ENCODE results near the gene FBXO47. TPM values are rescaled to one million over a fixed set of nuclear protein-coding genes. Genes with fewer than 3 reads are reported as not detected.
"Not testable (repeated sequence)": the region's sequence is repeated elsewhere in the genome, so short reads cannot be mapped to it uniquely, and the experiment has no call there.

The FBXO47 gene
- total and polyA plus RNA-seq, 4 donors, result not detected

DNA sequence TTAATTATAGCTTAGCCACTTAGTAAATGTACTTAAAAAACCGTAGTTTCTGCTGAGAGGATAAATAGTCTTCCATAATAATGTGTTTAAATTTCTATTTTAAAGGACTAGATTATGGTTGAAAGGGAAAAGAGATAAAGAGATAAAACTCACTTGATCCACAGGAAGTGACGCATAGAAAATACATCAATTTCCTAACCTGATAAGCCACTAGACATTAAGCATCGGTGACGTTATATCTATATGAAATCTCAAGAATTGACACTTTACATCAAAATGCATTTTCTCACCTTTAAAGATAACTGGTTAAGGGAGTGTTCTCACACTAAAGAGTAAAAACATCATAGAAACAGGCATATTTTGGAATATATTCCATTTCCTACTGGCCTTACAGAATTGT, 5.8 kb downstream of the FBXO47 start:
- DNase-seq (no peak), ATAC-seq (ENCODE audit: low FRiP score) (no peak)
- Histone ChIP-seq H3K27ac (ENCODE audit: low read depth in 1 of 2, low read length in 2 of 2) (no peak overlapping the region), H3K4me1 (ENCODE audit: control insufficient read depth in 1 of 2, insufficient read depth in 2 of 2, low read length in 2 of 2) (no peaks in the 10 kb centered on the region), H3K27me3 (ENCODE audit: control insufficient read depth in 1 of 2, insufficient read depth in 2 of 2, low read length in 1 of 2) (no peaks in the 10 kb centered on the region), H3K9me3 (ENCODE audit: control insufficient read depth, low read length) (no peaks in the 10 kb centered on the region), H3K4me3 (ENCODE audit: low read length in 2 of 2) (no peak overlapping the region), H3K36me3 (ENCODE audit: control insufficient read depth in 1 of 2, insufficient read depth in 2 of 2, low read length in 1 of 2) (no peaks in the 10 kb centered on the region)
- intact Hi-C loops (cut with DNase I), result no loop called here
- 54 to 66% methylated on average over 4 of the region's 4 CpGs for WGBS, 2 donors

DNA sequence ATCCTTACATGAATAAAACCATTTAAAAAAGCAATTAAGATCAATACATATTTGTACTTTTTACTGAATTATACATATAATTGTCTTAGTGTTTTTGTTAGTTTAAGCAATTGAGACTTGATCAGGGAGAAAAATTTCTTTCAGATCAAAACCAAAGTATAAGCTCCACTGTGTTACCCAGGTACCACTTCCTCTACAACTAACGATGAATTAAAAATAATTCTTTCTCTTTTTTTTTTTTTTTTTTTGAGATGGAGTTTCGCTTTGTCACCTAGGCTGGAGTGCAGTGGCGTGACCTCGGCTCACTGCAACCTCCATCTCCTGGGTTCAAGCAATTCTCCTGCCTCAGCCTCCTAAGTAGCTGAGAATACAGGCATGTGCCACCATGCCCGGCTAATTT, 6.8 kb downstream of the FBXO47 start:
- Histone ChIP-seq H3K4me3 (ENCODE audit: low read length in 2 of 2) (no peak overlapping the region), H3K27ac (ENCODE audit: low read depth in 1 of 2, low read length in 2 of 2) (no peak overlapping the region), H3K36me3 (ENCODE audit: control insufficient read depth in 1 of 2, insufficient read depth in 2 of 2, low read length in 1 of 2) (no peaks in the 10 kb centered on the region), H3K9me3 (ENCODE audit: control insufficient read depth, low read length) (no peaks in the 10 kb centered on the region), H3K27me3 (ENCODE audit: control insufficient read depth in 1 of 2, insufficient read depth in 2 of 2, low read length in 1 of 2) (no peaks in the 10 kb centered on the region), H3K4me1 (ENCODE audit: control insufficient read depth in 1 of 2, insufficient read depth in 2 of 2, low read length in 2 of 2) (no peaks in the 10 kb centered on the region)
- no peak for ATAC-seq (ENCODE audit: low FRiP score)
- WGBS, 2 donors, result 89 to 94% methylated on average over 5 of the region's 5 CpGs
- intact Hi-C loops (cut with DNase I), result no loop called here
- DNase-seq, result no peak

DNA sequence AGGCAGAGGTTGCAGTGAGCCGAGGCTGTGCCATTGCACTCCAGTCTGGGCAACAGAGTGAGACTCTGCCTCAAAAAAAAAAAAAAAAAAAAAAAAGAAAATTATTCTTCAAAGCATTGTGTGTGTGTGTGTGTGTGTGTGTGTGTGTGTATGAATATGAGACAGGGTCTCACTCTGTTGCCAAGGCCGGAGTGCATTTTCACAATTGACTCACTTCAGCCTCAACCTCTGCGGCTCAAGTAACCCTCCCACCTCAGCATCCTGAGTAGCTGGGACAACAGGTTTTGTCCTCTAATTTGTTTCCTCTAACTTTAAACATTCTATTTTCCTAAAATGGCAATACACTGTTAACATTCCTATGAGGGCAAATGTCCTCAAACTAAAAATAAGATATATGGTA, 7.7 kb downstream of the FBXO47 start:
- H3K4me3 ChIP-seq (ENCODE audit: low read length in 2 of 2), result no peak overlapping the region
- no peaks in the 10 kb centered on the region for H3K27me3 ChIP-seq (ENCODE audit: control insufficient read depth in 1 of 2, insufficient read depth in 2 of 2, low read length in 1 of 2)
- intact Hi-C loops (cut with DNase I), result no loop called here
- H3K27ac ChIP-seq (ENCODE audit: low read depth in 1 of 2, low read length in 2 of 2), result peak overlapping the region in 1 of 2 donors; percentile 12
- H3K9me3 ChIP-seq (ENCODE audit: control insufficient read depth, low read length), result no peaks in the 10 kb centered on the region
- H3K36me3 ChIP-seq (ENCODE audit: control insufficient read depth in 1 of 2, insufficient read depth in 2 of 2, low read length in 1 of 2), result no peaks in the 10 kb centered on the region
- ATAC-seq (ENCODE audit: low FRiP score) (no peak), DNase-seq (no peak)
- H3K4me1 ChIP-seq (ENCODE audit: control insufficient read depth in 1 of 2, insufficient read depth in 2 of 2, low read length in 2 of 2), result no peaks in the 10 kb centered on the region
- 42 to 54% methylated on average over 3 of the region's 3 CpGs for WGBS, 2 donors

DNA sequence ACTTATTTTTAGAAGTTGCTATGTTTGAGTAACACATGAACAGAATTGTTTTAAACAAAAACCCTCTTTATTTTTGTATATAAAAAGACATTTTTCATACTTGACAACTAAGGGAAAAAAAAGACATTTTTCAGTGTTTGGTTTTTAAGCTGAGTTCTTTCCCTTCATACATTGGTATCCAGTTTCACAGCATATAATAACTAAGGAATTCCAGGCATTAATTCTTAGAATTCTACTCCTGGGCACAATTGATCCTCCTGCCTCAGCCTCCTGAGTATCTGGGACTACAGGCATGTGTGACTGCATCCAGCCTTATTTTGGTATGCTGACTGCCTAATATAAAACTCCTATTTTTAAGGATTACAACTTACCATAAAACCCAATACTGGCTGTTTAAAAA, 8.4 kb downstream of the FBXO47 start:
- intact Hi-C loops (cut with DNase I), result no loop called here
- H3K9me3 ChIP-seq (ENCODE audit: control insufficient read depth, low read length), result no peaks in the 10 kb centered on the region
- DNase-seq (no peak), ATAC-seq (ENCODE audit: low FRiP score) (no peak)
- no peak overlapping the region for H3K27ac ChIP-seq (ENCODE audit: low read depth in 1 of 2, low read length in 2 of 2)
- no peak overlapping the region for H3K4me3 ChIP-seq (ENCODE audit: low read length in 2 of 2)
- H3K36me3 ChIP-seq (ENCODE audit: control insufficient read depth in 1 of 2, insufficient read depth in 2 of 2, low read length in 1 of 2), result no peaks in the 10 kb centered on the region
- no peaks in the 10 kb centered on the region for H3K4me1 ChIP-seq (ENCODE audit: control insufficient read depth in 1 of 2, insufficient read depth in 2 of 2, low read length in 2 of 2)
- no peaks in the 10 kb centered on the region for H3K27me3 ChIP-seq (ENCODE audit: control insufficient read depth in 1 of 2, insufficient read depth in 2 of 2, low read length in 1 of 2)

DNA sequence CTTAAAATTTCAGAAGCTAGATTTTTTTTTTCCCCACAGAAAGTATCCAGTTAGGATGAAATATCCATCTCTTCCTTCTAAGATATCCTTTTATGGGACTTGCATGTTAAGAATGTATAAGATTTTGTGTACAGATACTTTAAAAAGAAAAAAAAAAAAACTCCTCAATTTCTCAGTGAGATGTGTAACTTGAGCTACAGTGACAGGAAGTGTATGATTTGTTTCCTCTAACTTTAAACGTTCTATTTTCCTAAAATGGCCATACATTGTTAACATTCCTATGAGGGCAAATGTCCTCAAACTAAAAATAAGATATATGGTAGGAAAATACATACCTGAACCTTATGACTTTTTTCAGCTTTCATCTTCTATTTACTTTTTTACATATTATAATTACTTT, 8.9 kb downstream of the FBXO47 start:
- Histone ChIP-seq H3K9me3 (ENCODE audit: control insufficient read depth, low read length) (no peaks in the 10 kb centered on the region), H3K27me3 (ENCODE audit: control insufficient read depth in 1 of 2, insufficient read depth in 2 of 2, low read length in 1 of 2) (no peaks in the 10 kb centered on the region), H3K27ac (ENCODE audit: low read depth in 1 of 2, low read length in 2 of 2) (peak overlapping the region in 1 of 2 donors; percentile 28), H3K36me3 (ENCODE audit: control insufficient read depth in 1 of 2, insufficient read depth in 2 of 2, low read length in 1 of 2) (no peaks in the 10 kb centered on the region), H3K4me1 (ENCODE audit: control insufficient read depth in 1 of 2, insufficient read depth in 2 of 2, low read length in 2 of 2) (no peaks in the 10 kb centered on the region), H3K4me3 (ENCODE audit: low read length in 2 of 2) (no peak overlapping the region)
- intact Hi-C loops (cut with DNase I), result no loop called here
- WGBS, 2 donors, result 0 to 1% methylated on average over 1 of the region's 1 CpG
- no peak for DNase-seq
- no peak for ATAC-seq (ENCODE audit: low FRiP score)

DNA sequence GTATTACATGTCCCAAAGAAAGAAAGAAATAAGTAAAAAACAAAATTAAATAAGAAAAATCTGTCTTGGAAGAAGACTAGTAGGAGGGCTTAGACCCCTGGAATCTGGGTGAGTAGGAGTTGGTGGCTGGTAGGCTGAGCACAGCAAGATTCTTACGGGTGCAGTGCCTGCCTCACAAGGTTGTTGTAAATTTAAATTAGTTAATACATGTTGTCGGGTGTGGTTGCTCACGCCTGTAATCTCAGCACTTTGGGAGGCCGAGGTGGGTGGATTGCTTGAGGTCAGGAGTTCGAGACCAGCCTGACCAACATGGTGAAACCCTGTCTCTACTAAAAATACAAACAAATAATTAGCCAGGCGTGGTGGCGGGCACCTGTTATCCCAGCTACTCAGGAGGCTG, 13.4 kb downstream of the FBXO47 start:
- DNase-seq; H3K36me3 ChIP-seq (ENCODE audit: control insufficient read depth in 1 of 2, insufficient read depth in 2 of 2, low read length in 1 of 2); H3K9me3 ChIP-seq (ENCODE audit: control insufficient read depth, low read length); H3K27me3 ChIP-seq (ENCODE audit: control insufficient read depth in 1 of 2, insufficient read depth in 2 of 2, low read length in 1 of 2); H3K4me3 ChIP-seq (ENCODE audit: low read length in 2 of 2); H3K27ac ChIP-seq (ENCODE audit: low read depth in 1 of 2, low read length in 2 of 2); H3K4me1 ChIP-seq (ENCODE audit: control insufficient read depth in 1 of 2, insufficient read depth in 2 of 2, low read length in 2 of 2); ATAC-seq (ENCODE audit: low FRiP score); intact Hi-C loops (cut with DNase I): not testable (repeated sequence)
- WGBS, 2 donors, result 95 to 98% methylated on average over 7 of the region's 7 CpGs

DNA sequence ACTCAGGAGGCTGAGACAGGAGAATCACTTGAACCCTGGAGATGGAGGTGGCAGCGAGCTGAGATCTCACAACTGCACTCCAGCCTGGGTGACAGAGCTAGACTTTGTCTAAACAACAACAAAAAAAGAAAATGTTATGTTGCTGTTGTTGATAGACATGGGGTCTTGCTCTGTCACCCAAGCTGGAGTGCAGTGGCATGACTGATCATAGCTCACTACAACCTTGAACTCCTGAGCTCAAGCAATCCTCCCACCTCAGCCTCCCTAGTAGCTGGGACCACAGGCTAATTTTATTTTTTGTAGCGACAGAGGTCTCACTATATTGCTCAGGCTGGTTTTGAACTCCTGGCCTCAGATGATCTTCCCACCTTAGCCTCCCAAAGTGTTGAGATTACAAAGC, 20.0 kb downstream of the FBXO47 start:
- 94 to 100% methylated on average over 2 of the region's 2 CpGs for WGBS, 2 donors
- no peaks in the 10 kb centered on the region for H3K9me3 ChIP-seq (ENCODE audit: control insufficient read depth, low read length)
- no peak overlapping the region for H3K27ac ChIP-seq (ENCODE audit: low read depth in 1 of 2, low read length in 2 of 2)
- DNase-seq, result no peak
- peaks cover 0 to 2% of the 10 kb centered on the region in 2 donors for H3K4me1 ChIP-seq (ENCODE audit: control insufficient read depth in 1 of 2, insufficient read depth in 2 of 2, low read length in 2 of 2)
- ATAC-seq (ENCODE audit: low FRiP score), result no peak
- no peaks in the 10 kb centered on the region for H3K27me3 ChIP-seq (ENCODE audit: control insufficient read depth in 1 of 2, insufficient read depth in 2 of 2, low read length in 1 of 2)
- intact Hi-C loops (cut with DNase I), result no loop called here
- no peak overlapping the region for H3K4me3 ChIP-seq (ENCODE audit: low read length in 2 of 2)
- no peaks in the 10 kb centered on the region for H3K36me3 ChIP-seq (ENCODE audit: control insufficient read depth in 1 of 2, insufficient read depth in 2 of 2, low read length in 1 of 2)

DNA sequence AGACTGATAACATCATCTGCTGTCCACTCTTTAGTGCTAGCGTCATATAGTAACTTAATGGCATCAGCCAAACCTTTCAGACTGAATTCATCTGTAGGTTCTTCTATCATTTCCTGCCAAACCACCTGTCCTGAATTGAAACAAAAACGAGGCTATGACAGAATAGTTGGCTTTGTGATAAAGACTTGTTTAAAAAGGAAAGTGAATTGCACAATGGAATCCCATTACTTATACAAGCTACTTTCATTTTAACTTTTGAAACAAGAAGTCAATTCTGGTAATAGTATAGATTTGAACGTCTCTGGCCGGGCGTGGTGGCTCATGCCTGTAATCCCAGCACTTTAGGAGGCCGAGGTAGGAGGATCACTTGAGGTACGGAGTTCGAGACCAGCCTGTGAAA, 23.6 kb downstream of the FBXO47 start:
- 74 to 79% methylated on average over 8 of the region's 8 CpGs for WGBS, 2 donors
- intact Hi-C loops (cut with DNase I), result no loop called here
- H3K9me3 ChIP-seq (ENCODE audit: control insufficient read depth, low read length), result no peaks in the 10 kb centered on the region
- no peak overlapping the region for H3K27ac ChIP-seq (ENCODE audit: low read depth in 1 of 2, low read length in 2 of 2)
- DNase-seq (no peak), ATAC-seq (ENCODE audit: low FRiP score) (no peak)
- no peak overlapping the region for H3K4me3 ChIP-seq (ENCODE audit: low read length in 2 of 2)
- no peaks in the 10 kb centered on the region for H3K36me3 ChIP-seq (ENCODE audit: control insufficient read depth in 1 of 2, insufficient read depth in 2 of 2, low read length in 1 of 2)
- H3K27me3 ChIP-seq (ENCODE audit: control insufficient read depth in 1 of 2, insufficient read depth in 2 of 2, low read length in 1 of 2), result no peaks in the 10 kb centered on the region
- H3K4me1 ChIP-seq (ENCODE audit: control insufficient read depth in 1 of 2, insufficient read depth in 2 of 2, low read length in 2 of 2), result peaks cover 0 to 2% of the 10 kb centered on the region in 2 donors

DNA sequence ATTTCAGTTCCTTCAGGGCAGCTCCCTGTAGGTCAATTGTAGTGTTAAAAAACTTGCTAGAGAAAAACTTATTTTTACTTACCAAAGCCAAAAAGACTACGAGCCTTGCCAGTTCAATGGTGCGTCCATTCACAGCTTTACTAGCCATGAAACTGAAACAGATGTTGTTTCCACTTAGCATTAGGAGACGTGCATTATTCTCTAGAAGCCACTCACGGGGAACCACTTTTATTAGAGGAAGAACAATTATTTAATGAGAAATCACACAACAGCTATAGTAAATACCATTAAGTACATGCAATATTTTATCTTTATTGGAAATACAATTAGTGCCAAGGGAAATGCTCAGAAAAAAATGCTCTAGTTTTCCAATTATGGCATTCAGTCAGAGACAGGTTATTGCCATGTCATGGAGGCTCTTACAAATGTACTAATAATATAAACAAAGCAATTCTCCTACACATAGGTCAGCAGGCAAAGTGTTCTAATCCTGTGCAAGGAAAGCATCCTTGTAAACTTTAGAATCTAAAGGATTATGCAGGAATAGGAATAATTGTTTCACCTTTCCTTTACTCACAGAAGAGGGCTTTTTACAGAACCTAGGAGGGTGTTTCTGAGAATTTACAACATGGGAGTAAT, 24.4 kb downstream of the FBXO47 start:
- H3K9me3 ChIP-seq (ENCODE audit: control insufficient read depth, low read length), result no peaks in the 10 kb centered on the region
- ATAC-seq (ENCODE audit: low FRiP score) (no peak), DNase-seq (no peak)
- H3K27me3 ChIP-seq (ENCODE audit: control insufficient read depth in 1 of 2, insufficient read depth in 2 of 2, low read length in 1 of 2), result no peaks in the 10 kb centered on the region
- H3K4me1 ChIP-seq (ENCODE audit: control insufficient read depth in 1 of 2, insufficient read depth in 2 of 2, low read length in 2 of 2), result peaks cover 0 to 2% of the 10 kb centered on the region in 2 donors
- H3K27ac ChIP-seq (ENCODE audit: low read depth in 1 of 2, low read length in 2 of 2), result no peak overlapping the region
- H3K4me3 ChIP-seq (ENCODE audit: low read length in 2 of 2), result no peak overlapping the region
- H3K36me3 ChIP-seq (ENCODE audit: control insufficient read depth in 1 of 2, insufficient read depth in 2 of 2, low read length in 1 of 2), result no peaks in the 10 kb centered on the region
- intact Hi-C loops (cut with DNase I), result no loop called here
- 4 to 11% methylated on average over 4 of the region's 4 CpGs for WGBS, 2 donors
